HCT116 (cell line): ENCODE data around the gene LCMT2. TPM values are rescaled to one million over a fixed set of nuclear protein-coding genes. Genes with fewer than 3 reads are reported as not detected.

Experiments
- ATAC-seq: fragments of 200-7000 bp; cut with Tn5 transposase; 2 replicates; pipeline ENCODE4 v1.9.1; 2020; ENCODE audit warnings: mild to moderate bottlenecking, moderate library complexity
- BruUV-seq: library from RNA; stranded (reverse); fragments of 400-500 nt; replicated peaks from 2 replicates; lab custom pipeline; 2021; lab: Mats Ljungman, UMichigan
- CTCF ChIA-PET: fragments of 300-600 bp; sonication (Branson Sonifier 250); formaldehyde crosslinking; loops from one replicate; lab custom pipeline; 2021; ENCODE audit warnings: antibody characterized with exemption; lab: Charles Lee
- POLR2A ChIA-PET: fragments of 300-600, 350-600 bp; sonication (Branson Sonifier 250); formaldehyde crosslinking; loops from one replicate; lab custom pipeline; 2021; ENCODE audit warnings: antibody characterized with exemption; lab: Charles Lee
- RAD21 ChIA-PET, 2 experiments: fragments of 300-600 bp; sonication (Branson Sonifier 250); formaldehyde crosslinking; loops; one replicate each; lab custom pipeline; 2023; ENCODE audit warnings: low total read pairs in 2 of 2; ENCODE audit not compliant: uncharacterized antibody in 2 of 2, unreplicated experiment in 2 of 2, low non-redundant PET in 1 of 2; lab: Charles Lee
- DNase-seq: peaks from one replicate; pipeline ENCODE4 v3.0.0-alpha.2; 2010; ENCODE audit warnings: low read depth, low spot score
- H2AFZ ChIP-seq: fragments of 200-600 bp; shearing (Covaris generic), sonication (generic); 2 replicates; pipeline ENCODE4 v1.6.1; 2017; ENCODE audit warnings: low read depth, mixed run types, mixed read lengths, antibody characterized with exemption, low read length; ENCODE audit not compliant: poor library complexity, severe bottlenecking
- H3K27ac ChIP-seq: 2 replicates; pipeline ENCODE4 v1.5.1; 2012; ENCODE audit warnings: low read depth, low read length
- H3K27me3 ChIP-seq: fragments of 200-600 bp; sonication (generic); 2 replicates; pipeline ENCODE4 v1.6.1; 2016; ENCODE audit warnings: mixed run types, low read length, mixed read lengths; ENCODE audit not compliant: insufficient read depth
- H3K36me3 ChIP-seq, 2 experiments: fragments of 200-500 bp in 1 of 2; fragments of 200-600 bp in 1 of 2; sonication (Bioruptor generic) in 1 of 2; sonication (generic) in 1 of 2; 2 replicates each; pipeline versions ENCODE4 v1.5.1 to v1.6.1; 2014 to 2016; ENCODE audit warnings: low read length in 2 of 2, inconsistent platforms in 1 of 2, mixed read lengths in 1 of 2, mixed run types in 1 of 2; ENCODE audit not compliant: insufficient read depth in 2 of 2, control insufficient read depth in 1 of 2
- H3K4me1 ChIP-seq, 2 experiments: fragments of 200-600 bp in 1 of 2; sonication (generic) in 1 of 2; 2 replicates each; pipeline versions ENCODE4 v1.5.1 to v1.6.1; 2012 to 2017; ENCODE audit warnings: low read length in 2 of 2, inconsistent platforms in 1 of 2, mild to moderate bottlenecking in 1 of 2, mixed read lengths in 1 of 2, mixed run types in 1 of 2, moderate library complexity in 1 of 2; ENCODE audit not compliant: insufficient read depth in 2 of 2, control insufficient read depth in 1 of 2
- H3K4me2 ChIP-seq: fragments of 200-600 bp; sonication (generic); 2 replicates; pipeline ENCODE4 v1.6.1; 2017; ENCODE audit warnings: mixed run types, low read length, mixed read lengths
- H3K4me3 ChIP-seq, 2 experiments: fragments of 200-600 bp in 1 of 2; sonication (generic) in 1 of 2; replicated peaks in 1 of 2; 2 replicates each; pipeline ENCODE4 v1.5.1; 2011 to 2016; ENCODE audit warnings: low read length in 2 of 2, control low read depth in 1 of 2, low read depth in 1 of 2, mild to moderate bottlenecking in 1 of 2, mixed read lengths in 1 of 2, mixed run types in 1 of 2
- H3K79me2 ChIP-seq: fragments of 200-600 bp; sonication (generic); 2 replicates; pipeline ENCODE4 v1.6.1; 2017; ENCODE audit warnings: mild to moderate bottlenecking, mixed run types, low read length, moderate library complexity, mixed read lengths; ENCODE audit not compliant: insufficient read depth
- H3K9ac ChIP-seq: fragments of 200-600 bp; sonication (generic); 2 replicates; pipeline ENCODE4 v1.6.1; 2016; ENCODE audit warnings: low read length, mixed read lengths
- H3K9me2 ChIP-seq: fragments of 200-600 bp; sonication (generic), shearing (Covaris generic); 2 replicates; pipeline ENCODE4 v1.6.1; 2017; ENCODE audit warnings: mixed run types, mild to moderate bottlenecking, moderate library complexity; ENCODE audit not compliant: insufficient read depth
- H3K9me3 ChIP-seq, 2 experiments: fragments of 200-500 bp in 1 of 2; fragments of 200-600 bp in 1 of 2; sonication (Bioruptor generic) in 1 of 2; sonication (generic) in 1 of 2; 2 replicates each; pipeline ENCODE4 v1.6.1; 2014 to 2017; ENCODE audit warnings: low read length in 2 of 2, mixed read lengths in 2 of 2, inconsistent platforms in 1 of 2, low read depth in 1 of 2, mild to moderate bottlenecking in 1 of 2, mixed run types in 1 of 2, moderate library complexity in 1 of 2; ENCODE audit not compliant: control insufficient read depth in 1 of 2, insufficient read depth in 1 of 2
- H4K20me1 ChIP-seq: fragments of 200-600 bp; sonication (generic), shearing (Covaris generic); 2 replicates; pipeline ENCODE4 v1.6.1; 2017; ENCODE audit warnings: mixed run types, mild to moderate bottlenecking, moderate library complexity; ENCODE audit not compliant: insufficient read depth
- ELF1 ChIP-seq: IDR thresholded peaks from 2 replicates; pipeline ENCODE4 v1.6.1; 2012; ENCODE audit warnings: low read depth, borderline replicate concordance
- EZH2 ChIP-seq: fragments of 200-600 bp; sonication (generic); IDR thresholded peaks from 2 replicates; pipeline ENCODE4 v1.6.1; 2017; ENCODE audit warnings: antibody characterized with exemption, mixed run types
- EZH2phosphoT487 ChIP-seq: fragments of 200-600 bp; IDR thresholded peaks from 2 replicates; pipeline ENCODE4 v1.6.1; 2018; ENCODE audit warnings: antibody characterized with exemption, borderline replicate concordance
- FOSL1 ChIP-seq: IDR thresholded peaks from 2 replicates; pipeline ENCODE4 v1.6.1; 2012; ENCODE audit warnings: low read depth
- POLR2AphosphoS5 ChIP-seq: IDR thresholded peaks from 2 replicates; pipeline ENCODE4 v1.6.1; 2011; ENCODE audit warnings: mild to moderate bottlenecking, low read depth, low read length, moderate library complexity
- RAD21 ChIP-seq: IDR thresholded peaks from 2 replicates; pipeline ENCODE4 v1.6.1; 2012; ENCODE audit warnings: low read depth, mild to moderate bottlenecking
- SIN3A ChIP-seq: IDR thresholded peaks from 2 replicates; pipeline ENCODE4 v1.6.1; 2012; ENCODE audit warnings: low read depth
- SRF ChIP-seq: IDR thresholded peaks from 2 replicates; pipeline ENCODE4 v1.6.1; 2012; ENCODE audit warnings: low read depth
- YY1 ChIP-seq: IDR thresholded peaks from 2 replicates; pipeline ENCODE4 v1.6.1; 2011; ENCODE audit warnings: low read length, low read depth, moderate library complexity, mild to moderate bottlenecking; ENCODE audit not compliant: insufficient replicate concordance; ENCODE audit errors: extremely low read depth
- ZNF274 ChIP-seq: fragments of 200-500 bp; sonication (Bioruptor generic); IDR thresholded peaks from 2 replicates; pipeline ENCODE4 v1.6.1; 2014; ENCODE audit warnings: mild to moderate bottlenecking, low read depth, low read length, inconsistent platforms
- intact Hi-C: fragments of 100-400 bp; cut with micrococcal nuclease; formaldehyde crosslinking; loops from 2 replicates; pipeline ENCODE4 v1.10.0; 2022
- total RNA-seq: library from RNA; stranded (reverse); gene quantifications from one replicate; pipeline ENCODE4 v1.2.1, GENCODE V29; 2021; ENCODE audit not compliant: unreplicated experiment
- TF ChIP-seq, protein P1 (sequence below), 3 experiments: fragments of 200-600 bp in 1 of 3; sonication (generic) in 1 of 3; IDR thresholded peaks in 2 of 3; conservative IDR thresholded peaks in 1 of 3; 2 replicates each; pipeline ENCODE4 v1.5.1; 2012 to 2017; ENCODE audit warnings: low read depth in 2 of 3, low read length in 2 of 3, antibody characterized with exemption in 1 of 3, borderline replicate concordance in 1 of 3, control low read depth in 1 of 3, mild to moderate bottlenecking in 1 of 3, mixed read lengths in 1 of 3, mixed run types in 1 of 3, moderate library complexity in 1 of 3; ENCODE audit not compliant: insufficient read depth in 1 of 3
- TF ChIP-seq, protein P2 (sequence below): IDR thresholded peaks from 2 replicates; pipeline ENCODE4 v1.6.1; 2012
- TF ChIP-seq, protein P3 (sequence below): IDR thresholded peaks from 2 replicates; pipeline ENCODE4 v1.6.1; 2012; ENCODE audit warnings: low read depth

LCMT2 gene
- total RNA-seq, 1 experiment from 2014 or later, result 4.7 TPM

DNA sequence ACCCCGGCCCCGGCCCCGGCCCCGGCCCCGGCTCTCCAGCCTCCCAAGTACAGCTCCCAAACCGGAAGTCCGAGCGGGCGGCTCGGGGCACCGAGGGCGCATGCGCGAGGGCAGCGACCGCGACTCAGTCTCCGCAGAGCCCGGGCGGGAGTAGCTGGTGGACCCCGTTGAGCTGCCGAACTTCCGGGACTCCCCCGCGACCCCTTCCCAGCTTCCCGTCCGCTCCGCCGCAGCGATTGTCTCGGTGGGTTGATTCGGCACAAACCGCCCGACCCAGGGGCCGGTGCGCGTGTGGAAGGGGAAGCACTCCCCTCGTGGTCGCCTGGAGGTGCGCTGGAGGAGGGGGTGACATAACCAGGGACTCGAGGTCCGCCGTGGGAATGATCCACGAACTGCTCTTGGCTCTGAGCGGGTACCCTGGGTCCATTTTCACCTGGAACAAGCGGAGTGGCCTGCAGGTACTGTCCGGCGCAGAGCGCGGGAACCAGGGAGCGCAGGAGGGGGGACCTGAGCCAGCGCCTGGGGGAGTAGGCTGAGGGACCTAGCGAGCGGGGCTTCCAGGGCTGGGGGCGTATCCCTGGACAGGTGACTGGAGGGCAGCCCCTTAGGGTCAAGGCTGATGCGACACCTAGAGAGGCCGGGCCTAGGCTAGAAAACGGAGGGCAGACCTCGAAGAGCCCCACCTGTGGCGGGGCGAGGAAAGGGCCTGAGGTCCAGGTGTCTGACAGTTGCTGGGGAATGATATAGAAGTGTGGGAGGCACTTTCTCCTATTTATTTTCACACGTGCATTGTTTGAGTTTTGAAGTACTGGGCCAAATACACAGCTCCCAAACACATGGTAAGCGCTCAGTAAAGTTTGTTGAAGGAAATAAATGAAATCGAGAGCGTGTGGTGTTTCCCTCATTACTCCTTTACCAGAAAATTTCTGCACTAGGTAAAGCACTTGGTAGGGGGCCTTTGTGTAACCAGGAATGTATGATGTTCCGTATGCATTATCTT lies 40.9 kb upstream of the LCMT2 start, which contains the start of the genes TUBGCP4 and ZSCAN29 (continued):
- TF ChIP-seq, protein P1, sequence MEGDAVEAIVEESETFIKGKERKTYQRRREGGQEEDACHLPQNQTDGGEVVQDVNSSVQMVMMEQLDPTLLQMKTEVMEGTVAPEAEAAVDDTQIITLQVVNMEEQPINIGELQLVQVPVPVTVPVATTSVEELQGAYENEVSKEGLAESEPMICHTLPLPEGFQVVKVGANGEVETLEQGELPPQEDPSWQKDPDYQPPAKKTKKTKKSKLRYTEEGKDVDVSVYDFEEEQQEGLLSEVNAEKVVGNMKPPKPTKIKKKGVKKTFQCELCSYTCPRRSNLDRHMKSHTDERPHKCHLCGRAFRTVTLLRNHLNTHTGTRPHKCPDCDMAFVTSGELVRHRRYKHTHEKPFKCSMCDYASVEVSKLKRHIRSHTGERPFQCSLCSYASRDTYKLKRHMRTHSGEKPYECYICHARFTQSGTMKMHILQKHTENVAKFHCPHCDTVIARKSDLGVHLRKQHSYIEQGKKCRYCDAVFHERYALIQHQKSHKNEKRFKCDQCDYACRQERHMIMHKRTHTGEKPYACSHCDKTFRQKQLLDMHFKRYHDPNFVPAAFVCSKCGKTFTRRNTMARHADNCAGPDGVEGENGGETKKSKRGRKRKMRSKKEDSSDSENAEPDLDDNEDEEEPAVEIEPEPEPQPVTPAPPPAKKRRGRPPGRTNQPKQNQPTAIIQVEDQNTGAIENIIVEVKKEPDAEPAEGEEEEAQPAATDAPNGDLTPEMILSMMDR (IDR thresholded peaks at IDR 0.05 in 2 of 3, conservative IDR thresholded peaks at IDR 0.05 in 1 of 3; ENCODE audit: borderline replicate concordance in 1 of 3, insufficient read depth in 1 of 3, low read depth in 2 of 3, low read length in 2 of 3), result peak; percentile 13 to 67 (median 57); a peak in 5 of 6 replicates
- TF ChIP-seq, protein P2, sequence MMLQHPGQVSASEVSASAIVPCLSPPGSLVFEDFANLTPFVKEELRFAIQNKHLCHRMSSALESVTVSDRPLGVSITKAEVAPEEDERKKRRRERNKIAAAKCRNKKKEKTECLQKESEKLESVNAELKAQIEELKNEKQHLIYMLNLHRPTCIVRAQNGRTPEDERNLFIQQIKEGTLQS, result no peak
- TF ChIP-seq FOSL1 (no peak), ZNF274 (no peak), YY1 (no peak)

DNA sequence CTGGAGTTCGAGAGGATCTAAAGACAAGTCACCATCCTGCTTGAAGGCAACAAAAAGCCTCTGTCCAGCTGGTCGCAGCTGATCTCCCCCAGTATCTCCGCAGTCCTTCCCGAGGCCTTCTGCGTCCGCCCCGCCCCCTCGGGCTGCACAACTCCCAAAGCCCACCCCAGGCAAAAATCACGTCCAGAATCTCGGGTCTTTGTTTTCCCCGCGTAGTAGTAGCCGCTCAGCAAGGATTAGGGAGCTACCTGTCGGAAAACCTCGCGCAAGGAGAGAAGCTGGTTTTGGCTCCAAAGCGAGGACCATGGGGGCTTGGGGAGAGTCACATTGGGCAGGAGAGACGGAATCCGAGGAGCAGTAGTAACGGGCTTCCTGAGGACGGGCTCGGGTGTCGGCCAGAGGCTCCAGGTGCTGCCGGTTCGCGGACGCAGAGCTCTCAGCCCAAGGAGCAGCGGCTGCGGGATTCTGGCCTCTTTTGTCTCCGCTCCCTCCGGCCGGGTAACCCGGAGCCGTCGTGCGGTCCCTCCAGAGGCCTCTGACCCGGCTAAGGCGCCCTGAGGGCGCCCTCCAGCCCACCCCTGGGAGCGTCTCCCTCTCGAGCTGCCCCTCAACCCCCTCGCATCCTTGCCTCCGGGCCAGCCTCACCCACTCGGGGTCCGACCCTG lies 40.1 kb upstream of the LCMT2 start:
- ATAC-seq (peak; percentile 63), DNase-seq (no peak)
- Histone ChIP-seq H3K79me2 (peaks cover 62% of the 10 kb centered on the region), H3K36me3 (peaks cover 19 to 26% of the 10 kb centered on the region in 2 experiments; a peak in 3 of 4 replicates), H3K4me2 (peak overlapping the region; percentile 83), H3K4me3 (peak overlapping the region; percentile 74 to 79), H2AFZ (peak overlapping the region; percentile 27), H3K9me2 (no peaks in the 10 kb centered on the region), H3K27me3 (no peaks in the 10 kb centered on the region), H4K20me1 (peaks cover 2% of the 10 kb centered on the region; the same call in 1 of the 2 replicates), H3K9ac (peak overlapping the region; percentile 78), H3K27ac (peak overlapping the region; percentile 89), H3K9me3 (peaks cover 0 to 4% of the 10 kb centered on the region in 2 experiments; a peak in 1 of 4 replicates), H3K4me1 (peaks cover 0 to 21% of the 10 kb centered on the region in 2 experiments; a peak in 3 of 4 replicates)
- ChIA-PET CTCF (interaction anchor here (0.7 kb wide), 1 partner anchor 15 kb away, joined by 3 read pairs; no protein-coding TSS in a partner anchor), RAD21 (no interaction called here), POLR2A (interaction anchor here (0.9 to 1.3 kb wide), 2 partner anchors 9 to 140 kb away, joined by 3 to 4 read pairs; no protein-coding TSS in a partner anchor)
- BruUV-seq, result no TSS peak
- intact Hi-C loops, result no loop called here
- TF ChIP-seq FOSL1 (no peak), EZH2phosphoT487 (no peak), SIN3A (no peak), ELF1 (no peak), EZH2 (no peak), SRF (no peak), RAD21 (no peak), POLR2AphosphoS5 (no peak)
- TF ChIP-seq, protein P3, sequence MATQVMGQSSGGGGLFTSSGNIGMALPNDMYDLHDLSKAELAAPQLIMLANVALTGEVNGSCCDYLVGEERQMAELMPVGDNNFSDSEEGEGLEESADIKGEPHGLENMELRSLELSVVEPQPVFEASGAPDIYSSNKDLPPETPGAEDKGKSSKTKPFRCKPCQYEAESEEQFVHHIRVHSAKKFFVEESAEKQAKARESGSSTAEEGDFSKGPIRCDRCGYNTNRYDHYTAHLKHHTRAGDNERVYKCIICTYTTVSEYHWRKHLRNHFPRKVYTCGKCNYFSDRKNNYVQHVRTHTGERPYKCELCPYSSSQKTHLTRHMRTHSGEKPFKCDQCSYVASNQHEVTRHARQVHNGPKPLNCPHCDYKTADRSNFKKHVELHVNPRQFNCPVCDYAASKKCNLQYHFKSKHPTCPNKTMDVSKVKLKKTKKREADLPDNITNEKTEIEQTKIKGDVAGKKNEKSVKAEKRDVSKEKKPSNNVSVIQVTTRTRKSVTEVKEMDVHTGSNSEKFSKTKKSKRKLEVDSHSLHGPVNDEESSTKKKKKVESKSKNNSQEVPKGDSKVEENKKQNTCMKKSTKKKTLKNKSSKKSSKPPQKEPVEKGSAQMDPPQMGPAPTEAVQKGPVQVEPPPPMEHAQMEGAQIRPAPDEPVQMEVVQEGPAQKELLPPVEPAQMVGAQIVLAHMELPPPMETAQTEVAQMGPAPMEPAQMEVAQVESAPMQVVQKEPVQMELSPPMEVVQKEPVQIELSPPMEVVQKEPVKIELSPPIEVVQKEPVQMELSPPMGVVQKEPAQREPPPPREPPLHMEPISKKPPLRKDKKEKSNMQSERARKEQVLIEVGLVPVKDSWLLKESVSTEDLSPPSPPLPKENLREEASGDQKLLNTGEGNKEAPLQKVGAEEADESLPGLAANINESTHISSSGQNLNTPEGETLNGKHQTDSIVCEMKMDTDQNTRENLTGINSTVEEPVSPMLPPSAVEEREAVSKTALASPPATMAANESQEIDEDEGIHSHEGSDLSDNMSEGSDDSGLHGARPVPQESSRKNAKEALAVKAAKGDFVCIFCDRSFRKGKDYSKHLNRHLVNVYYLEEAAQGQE, result no peak
